OCI-LY7 (cell line): ENCODE data around the gene HSD17B13.

Experiments
- EZH2phosphoT487 ChIP-seq: fragments of 200-600 bp; sonication (generic); IDR thresholded peaks from 2 replicates; pipeline ENCODE4 v1.6.1; 2018; ENCODE audit warnings: low read depth, borderline replicate concordance, mild to moderate bottlenecking, mixed run types, antibody characterized with exemption, low read length, moderate library complexity, mixed read lengths
- TF ChIP-seq, protein P1 (sequence below): fragments of 200-600 bp; sonication (generic); conservative IDR thresholded peaks from 2 replicates; pipeline ENCODE4 v1.5.1; 2014; ENCODE audit warnings: mild to moderate bottlenecking, antibody characterized with exemption, low read length, moderate library complexity, mixed read lengths

DNA sequence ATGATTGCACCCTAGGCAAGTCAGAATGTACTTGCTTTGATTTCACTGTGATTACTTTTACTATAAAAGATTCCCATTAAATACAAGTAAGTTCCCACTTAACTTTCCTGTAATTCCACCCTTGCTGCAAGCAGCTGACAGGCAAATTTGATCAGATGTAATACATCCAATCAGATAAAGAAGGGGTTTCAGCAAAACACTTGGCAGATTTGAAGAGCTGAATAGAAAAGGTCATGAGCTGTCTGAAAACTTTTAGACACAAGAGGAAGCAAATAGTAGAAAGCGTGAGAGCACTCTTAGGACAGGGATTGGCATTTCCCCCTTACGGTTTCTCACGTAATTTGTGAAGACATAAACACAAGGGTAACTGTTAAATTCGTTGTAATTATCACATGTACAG is 22.8 kb downstream of the HSD17B13 start:
- TF ChIP-seq, protein P1, sequence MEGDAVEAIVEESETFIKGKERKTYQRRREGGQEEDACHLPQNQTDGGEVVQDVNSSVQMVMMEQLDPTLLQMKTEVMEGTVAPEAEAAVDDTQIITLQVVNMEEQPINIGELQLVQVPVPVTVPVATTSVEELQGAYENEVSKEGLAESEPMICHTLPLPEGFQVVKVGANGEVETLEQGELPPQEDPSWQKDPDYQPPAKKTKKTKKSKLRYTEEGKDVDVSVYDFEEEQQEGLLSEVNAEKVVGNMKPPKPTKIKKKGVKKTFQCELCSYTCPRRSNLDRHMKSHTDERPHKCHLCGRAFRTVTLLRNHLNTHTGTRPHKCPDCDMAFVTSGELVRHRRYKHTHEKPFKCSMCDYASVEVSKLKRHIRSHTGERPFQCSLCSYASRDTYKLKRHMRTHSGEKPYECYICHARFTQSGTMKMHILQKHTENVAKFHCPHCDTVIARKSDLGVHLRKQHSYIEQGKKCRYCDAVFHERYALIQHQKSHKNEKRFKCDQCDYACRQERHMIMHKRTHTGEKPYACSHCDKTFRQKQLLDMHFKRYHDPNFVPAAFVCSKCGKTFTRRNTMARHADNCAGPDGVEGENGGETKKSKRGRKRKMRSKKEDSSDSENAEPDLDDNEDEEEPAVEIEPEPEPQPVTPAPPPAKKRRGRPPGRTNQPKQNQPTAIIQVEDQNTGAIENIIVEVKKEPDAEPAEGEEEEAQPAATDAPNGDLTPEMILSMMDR, result no peak
- no peak for TF ChIP-seq EZH2phosphoT487
